K562 (cell line): ENCODE measurements around the gene LSR. TPM values are rescaled to one million over a fixed set of nuclear protein-coding genes. Genes with fewer than 3 reads are reported as not detected.
A peak's percentile ranks its signal among the peaks of the same experiment; 100 is the strongest.

Experiments
- ATAC-seq: fragments of 200-7000 bp; cut with Tn5 transposase; 3 replicates; pipeline ENCODE4 v1.9.1; 2020; ENCODE audit warnings: moderate library complexity
- BruUV-seq: library from RNA; stranded (reverse); fragments of 400-500 nt; replicated peaks from 2 replicates; lab custom pipeline; 2021; lab: Mats Ljungman, UMichigan
- CTCF ChIA-PET: fragments of 300-600 bp; formaldehyde crosslinking; extraction: SDS; loops from one replicate; lab custom pipeline; 2021; ENCODE audit warnings: low intra/inter-chr PET ratio; lab: Yijun Ruan, JAX
- POLR2A ChIA-PET: fragments of 300-600, 350-650 bp; sonication (Branson Sonifier 250); formaldehyde crosslinking; extraction: SDS; loops from one replicate; lab custom pipeline; 2021; ENCODE audit warnings: antibody characterized with exemption, inconsistent platforms; lab: Yijun Ruan, JAX
- DNase-seq, 4 experiments: peaks; one replicate each; pipeline versions ENCODE4 v3.0.0 to v3.0.0-alpha.2; 2011 to 2018; ENCODE audit warnings: low spot score in 3 of 4, mixed read lengths in 3 of 4; ENCODE audit errors: extremely low read depth in 1 of 4
- FAIRE-seq: peaks from 2 replicates; lab custom pipeline; 2011; peaks lifted over from hg19 to GRCh38; lab: Jason Lieb, UNC
- H2AFZ ChIP-seq: 2 replicates; pipeline ENCODE4 v1.6.0; 2011; ENCODE audit warnings: low read depth, low read length, control low read depth, inconsistent platforms
- H3K27ac ChIP-seq: fragments of 200-600 bp; 3 replicates; pipeline ENCODE4 v1.8.0; 2011; ENCODE audit warnings: low read depth, mild to moderate bottlenecking, control low read depth, inconsistent platforms, low read length, moderate library complexity, mixed read lengths; ENCODE audit errors: extremely low read depth
- H3K27me3 ChIP-seq, 2 experiments: fragments of 300-600 bp in 1 of 2; 2 replicates in 1 of 2; 3 replicates in 1 of 2; pipeline versions ENCODE4 v1.6.0 to v1.8.0; 2011; ENCODE audit warnings: inconsistent platforms in 2 of 2, low read length in 2 of 2, mild to moderate bottlenecking in 1 of 2, mixed read lengths in 1 of 2, moderate library complexity in 1 of 2; ENCODE audit not compliant: control insufficient read depth in 2 of 2, insufficient read depth in 2 of 2
- H3K36me3 ChIP-seq: fragments of 300-600 bp; 3 replicates; pipeline ENCODE4 v1.8.0; 2011; ENCODE audit warnings: mild to moderate bottlenecking, low read length, inconsistent platforms; ENCODE audit not compliant: control insufficient read depth, insufficient read depth
- H3K4me1 ChIP-seq, 2 experiments: fragments of 200-600 bp in 1 of 2; replicated peaks in 1 of 2; 2 replicates in 1 of 2; 3 replicates in 1 of 2; pipeline versions ENCODE4 v1.5.1 to v1.8.0; 2011; ENCODE audit warnings: inconsistent platforms in 2 of 2, low read length in 2 of 2, mild to moderate bottlenecking in 1 of 2, mixed read lengths in 1 of 2, moderate library complexity in 1 of 2; ENCODE audit not compliant: control insufficient read depth in 2 of 2, insufficient read depth in 2 of 2
- H3K4me2 ChIP-seq: 2 replicates; pipeline ENCODE4 v1.6.1; 2011; ENCODE audit warnings: low read length, control low read depth, inconsistent platforms, mixed read lengths; ENCODE audit not compliant: insufficient read depth
- H3K4me3 ChIP-seq: fragments of 200-600 bp; sonication (generic), shearing (Covaris generic); 2 replicates; pipeline ENCODE4 v1.5.1; 2016; ENCODE audit warnings: control low read depth, inconsistent platforms
- H3K79me2 ChIP-seq: fragments of 200-600 bp; 3 replicates; pipeline ENCODE4 v1.8.0; 2011; ENCODE audit warnings: low read length, inconsistent platforms; ENCODE audit not compliant: control insufficient read depth, insufficient read depth
- H3K9ac ChIP-seq, 2 experiments: 2 replicates each; pipeline versions ENCODE4 v1.6.0 to v1.6.1; 2011; ENCODE audit warnings: low read depth in 2 of 2, low read length in 2 of 2, control low read depth in 1 of 2, inconsistent platforms in 1 of 2, mild to moderate bottlenecking in 1 of 2, mixed read lengths in 1 of 2; ENCODE audit not compliant: insufficient read depth in 1 of 2
- H3K9me1 ChIP-seq: one replicate; pipeline ENCODE4 v1.6.0; 2011; ENCODE audit warnings: inconsistent platforms, mild to moderate bottlenecking, low read length, moderate library complexity; ENCODE audit not compliant: control insufficient read depth, insufficient read depth
- H3K9me3 ChIP-seq: replicated peaks from 2 replicates; pipeline ENCODE4 v1.5.1; 2011; ENCODE audit warnings: low read depth, low read length, inconsistent platforms; ENCODE audit not compliant: control insufficient read depth, insufficient read depth
- H4K20me1 ChIP-seq: replicated peaks from 2 replicates; pipeline ENCODE4 v1.6.1; 2011; ENCODE audit warnings: low read length, inconsistent platforms, mixed read lengths; ENCODE audit not compliant: control insufficient read depth, insufficient read depth
- EP300 ChIP-seq: IDR thresholded peaks from 2 replicates; pipeline ENCODE4 v1.6.1; 2012; ENCODE audit warnings: low read length, improper control_type of control experiment
- FOXA3 ChIP-seq, 2 experiments: fragments of 450-650 bp in 1 of 2; sonication (generic) in 1 of 2; formaldehyde crosslinking; IDR thresholded peaks in 1 of 2; conservative IDR thresholded peaks in 1 of 2; 2 replicates each; pipeline versions ENCODE4 v1.4.0 to v1.8.0; 2020 to 2022; ENCODE audit warnings: mild to moderate bottlenecking in 2 of 2, missing genetic modification reagents in 1 of 2
- GATAD2B ChIP-seq: fragments of 450-650 bp; IDR thresholded peaks from 2 replicates; pipeline ENCODE4 v1.6.1; 2017; ENCODE audit warnings: mild to moderate bottlenecking, borderline replicate concordance
- GTF2F1 ChIP-seq: IDR thresholded peaks from 2 replicates; pipeline ENCODE4 v1.6.1; 2011; ENCODE audit warnings: low read depth, low read length, improper control_type of control experiment
- HDAC8 ChIP-seq: fragments of 450-650 bp; IDR thresholded peaks from 2 replicates; pipeline ENCODE4 v1.6.1; 2016; ENCODE audit warnings: mild to moderate bottlenecking, missing genetic modification characterization, moderate library complexity, missing compliant biosample characterization
- NR2C1 ChIP-seq, 2 experiments: fragments of 450-650 bp; IDR thresholded peaks; 2 replicates each; pipeline ENCODE4 v1.6.1; 2017; ENCODE audit warnings: mild to moderate bottlenecking in 2 of 2, antibody characterized with exemption in 1 of 2, inconsistent platforms in 1 of 2, missing compliant biosample characterization in 1 of 2, missing genetic modification characterization in 1 of 2
- PTBP1 ChIP-seq: fragments of 200-400 bp; formaldehyde crosslinking; IDR thresholded peaks from 2 replicates; pipeline ENCODE4 v1.6.1; 2017; ENCODE audit warnings: low read depth, low read length
- PURB ChIP-seq: sonication (generic); formaldehyde crosslinking; IDR thresholded peaks from 2 replicates; pipeline ENCODE4 v1.9.0; 2021; ENCODE audit warnings: low read depth, mild to moderate bottlenecking, missing genetic modification reagents
- RAD21 ChIP-seq, 2 experiments: fragments of 250-450 bp in 1 of 2; fragments of 450-650 bp in 1 of 2; sonication (Bioruptor Pico) in 1 of 2; formaldehyde crosslinking in 1 of 2; IDR thresholded peaks in 1 of 2; conservative IDR thresholded peaks in 1 of 2; 2 replicates each; pipeline versions ENCODE4 v1.4.0 to v1.8.0; 2020 to 2022; ENCODE audit warnings: mild to moderate bottlenecking in 2 of 2, moderate library complexity in 1 of 2
- SMARCA4 ChIP-seq: fragments of 450-650 bp; IDR thresholded peaks from 2 replicates; pipeline ENCODE4 v1.6.1; 2016
- SMARCE1 ChIP-seq: fragments of 450-650 bp; IDR thresholded peaks from 2 replicates; pipeline ENCODE4 v1.7.1; 2016; ENCODE audit warnings: mild to moderate bottlenecking
- SOX6 ChIP-seq: fragments of 450-650 bp; IDR thresholded peaks from 2 replicates; pipeline ENCODE4 v1.6.1; 2014; ENCODE audit warnings: mild to moderate bottlenecking
- TBL1XR1 ChIP-seq, 2 experiments: IDR thresholded peaks; 2 replicates each; pipeline ENCODE4 v1.6.1; 2012; ENCODE audit warnings: improper control_type of control experiment in 2 of 2, low read length in 2 of 2, mild to moderate bottlenecking in 1 of 2
- YY1 ChIP-seq, 3 experiments: IDR thresholded peaks; 2 replicates each; pipeline ENCODE4 v1.6.1; 2011; ENCODE audit warnings: low read length in 2 of 3, mild to moderate bottlenecking in 2 of 3, moderate library complexity in 2 of 3, borderline replicate concordance in 1 of 3, control low read depth in 1 of 3, low read depth in 1 of 3; ENCODE audit not compliant: insufficient read depth in 3 of 3, insufficient replicate concordance in 2 of 3, control insufficient read depth in 1 of 3, insufficient read length in 1 of 3; ENCODE audit errors: extremely low read depth in 1 of 3
- ZNF3 ChIP-seq: fragments of 250-450 bp; sonication (Bioruptor Pico); IDR thresholded peaks from 2 replicates; pipeline ENCODE4 v1.5.0; 2021; ENCODE audit warnings: mild to moderate bottlenecking, moderate library complexity
- WGBS: fragments of 100-300 bp; shearing (Covaris generic); methylation state at CpG from one replicate; pipeline ENCODE4 v1.1.6; 2016; ENCODE audit warnings: low coverage, mixed read lengths; ENCODE audit not compliant: insufficient coverage; ENCODE audit errors: missing lambda C conversion rate; 5-methylcytosine and 5-hydroxymethylcytosine counted together
- in situ Hi-C: fragments of 300-500 bp; cut with MboI; formaldehyde crosslinking; loops from 4 replicates; pipeline ENCODE4 v1.15.0; 2018; ENCODE audit warnings: inconsistent platforms, mixed read lengths
- intact Hi-C: fragments of 100-400 bp; cut with micrococcal nuclease; formaldehyde crosslinking; loops from 2 replicates; pipeline ENCODE4 v1.14.2; 2022
- polyA plus RNA-seq, 8 experiments: library from polyadenylated mRNA; depleted of rRNA in 4 of 8; stranded (reverse) in 5 of 8; unstranded in 3 of 8; fragments of >200 nt; fragmentation: Nextera tagmentation in 2 of 8; fragmentation: Illumina TruSeq in 1 of 8; extraction: Ambion mirVana in 2 of 8; extraction: Trizol in 1 of 8; gene quantifications; 2 replicates each; pipeline versions ENCODE4 v1.2.1 to v1.2.3, GENCODE V29; 2011 to 2014; ENCODE audit warnings: inconsistent platforms in 1 of 8, missing spikeins in 1 of 8
- total RNA-seq, 7 experiments: library from RNA; depleted of rRNA in 6 of 7; stranded (reverse); fragments of >200 nt in 6 of 7; fragmentation: Illumina TruSeq in 2 of 7; extraction: Trizol in 2 of 7; gene quantifications; 2 replicates each; pipeline versions ENCODE4 v1.2.1 to v1.2.3, GENCODE V29; 2011 to 2021; ENCODE audit warnings: low replicate concordance in 1 of 7

The LSR gene
- total and polyA plus RNA-seq, 9 of the 15 experiments (the other 6 are each of a cell fraction or from before 2014, with no cell fraction given), result 0.44 to 87.9 (median 28.0) TPM

DNA sequence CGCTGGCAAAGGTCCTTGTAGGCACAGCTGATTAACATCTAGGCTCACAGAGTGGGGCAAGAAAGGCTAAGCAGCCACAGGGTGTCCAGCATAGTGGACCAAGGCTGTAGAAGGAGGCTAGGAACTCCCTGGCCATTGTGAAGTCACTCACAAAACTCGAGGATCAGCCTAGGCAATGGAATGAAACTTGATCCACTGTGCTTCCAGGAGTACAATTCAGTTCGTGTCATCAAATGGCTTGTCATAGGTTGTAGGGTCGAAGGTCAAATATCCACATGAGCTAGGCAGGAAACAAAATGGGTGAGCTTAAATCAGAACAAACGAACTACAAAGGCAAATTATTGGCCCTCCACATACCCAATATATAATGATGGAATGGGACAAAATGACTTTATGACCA is 15.9 kb upstream of the LSR start:
- Histone ChIP-seq H3K79me2 (no peaks in the 10 kb centered on the region), H3K27me3 (0 out of 5 replicates have a peak, but pooled peaks cover 0 to 3% of the 10 kb centered on the region in 2 experiments), H3K4me3 (no peak overlapping the region), H3K9me1 (no peaks in the 10 kb centered on the region), H3K4me2 (no peak overlapping the region), H3K27ac (no peak overlapping the region), H3K9me3 (no peaks in the 10 kb centered on the region; the same call in 1 of the 2 replicates)
- DNase-seq (no peak), ATAC-seq (no peak), FAIRE-seq (no peak)
- CTCF ChIA-PET, result no interaction called here
- BruUV-seq, result no TSS peak
- no peak for TF ChIP-seq TBL1XR1 (IDR thresholded peaks at IDR 0.05; ENCODE audit: low read length in 2 of 2)
- TF ChIP-seq NR2C1 (IDR thresholded peaks at IDR 0.05), result peak; percentile 59
- peak; percentile 55; the same call in 1 of the 2 replicates for TF ChIP-seq NR2C1 (tag; IDR thresholded peaks at IDR 0.05)
- TF ChIP-seq, all 486 proteins: peak for 1
- 12% methylated on average over 5 of the region's 5 CpGs for WGBS
- Histone ChIP-seq H2AFZ (no peak overlapping the region), H3K36me3 (no peaks in the 10 kb centered on the region), H4K20me1 (no peaks in the 10 kb centered on the region), H3K4me1 (peaks cover 0 to 5% of the 10 kb centered on the region in 2 experiments; a peak in 2 of 5 replicates), H3K9ac (no peak overlapping the region; a peak in 1 of 4 replicates)
- intact Hi-C loops (no loop called here), in situ Hi-C loops (no loop called here)
- POLR2A ChIA-PET, result no interaction called here

DNA sequence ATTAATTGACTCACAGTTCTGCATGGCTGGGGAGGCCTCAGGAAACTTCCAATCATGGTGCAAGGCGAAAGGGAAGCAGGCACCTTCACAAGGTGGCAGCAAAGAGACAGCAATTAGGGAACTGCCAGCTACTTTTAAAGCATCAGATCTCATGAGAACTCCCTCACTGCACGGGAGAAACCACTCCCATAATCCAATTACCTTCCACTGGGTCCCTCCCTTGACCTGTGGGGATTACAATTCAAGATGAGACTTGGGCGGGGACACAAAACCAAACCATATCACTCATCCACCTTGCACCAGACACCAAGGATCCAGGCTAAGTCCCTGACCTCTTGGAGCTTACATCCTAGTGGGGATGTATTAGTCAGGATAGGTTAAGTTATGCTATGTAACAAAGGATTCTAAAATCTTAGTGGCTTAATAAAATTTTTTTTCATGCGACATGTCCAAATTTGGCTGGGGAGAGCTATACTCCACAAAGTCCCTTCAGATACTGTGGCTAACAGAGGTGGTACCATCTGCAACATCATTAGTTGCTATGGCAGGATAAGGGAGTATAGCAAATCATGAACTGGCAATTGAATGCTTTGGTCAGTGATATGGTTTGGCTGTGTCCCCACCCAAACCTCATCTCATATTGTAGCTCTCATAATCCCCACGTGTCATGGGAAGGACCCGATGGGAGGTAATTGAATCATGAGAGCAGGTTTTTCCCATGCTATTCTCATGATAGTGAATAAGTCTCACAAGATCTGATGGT is 12.0 kb upstream of the LSR start:
- no TSS peak for BruUV-seq
- intact Hi-C loops (no loop called here), in situ Hi-C loops (no loop called here)
- Histone ChIP-seq H3K9ac (no peak overlapping the region), H2AFZ (no peak overlapping the region), H3K27me3 (0 out of 5 replicates have a peak, but pooled peaks cover 0 to 3% of the 10 kb centered on the region in 2 experiments), H3K9me1 (no peaks in the 10 kb centered on the region), H3K4me1 (no peaks in the 10 kb centered on the region; a peak in 1 of 5 replicates), H4K20me1 (no peaks in the 10 kb centered on the region), H3K4me3 (no peak overlapping the region), H3K4me2 (no peak overlapping the region), H3K36me3 (no peaks in the 10 kb centered on the region), H3K9me3 (no peaks in the 10 kb centered on the region; the same call in 1 of the 2 replicates), H3K79me2 (no peaks in the 10 kb centered on the region), H3K27ac (no peak overlapping the region)
- FAIRE-seq (peak; percentile 19), ATAC-seq (no peak), DNase-seq (no peak)
- ChIA-PET CTCF (interaction anchor here (0.6 kb wide), 2 partner anchors 10 to 12 kb away, joined by 3 read pairs; partner anchors contain the start of gene LSR), POLR2A (interaction anchor here (0.8 kb wide), 1 partner anchor 17 kb away, joined by 3 read pairs; no protein-coding TSS in a partner anchor)
- WGBS, result 51% methylated on average over 6 of the region's 6 CpGs
- TF ChIP-seq SOX6, result no peak
- no peak for TF ChIP-seq SMARCA4
- no peak for TF ChIP-seq PTBP1
- TF ChIP-seq HDAC8, result no peak
- TF ChIP-seq ZNF3 (CRISPR knock-in tag), result no peak
- TF ChIP-seq EP300, result no peak
- TF ChIP-seq FOXA3 (CRISPR knock-in tag; conservative IDR thresholded peaks at IDR 0.05 in 1 of 2, IDR thresholded peaks at IDR 0.05 in 1 of 2), result no peak
- TF ChIP-seq PURB (CRISPR knock-in tag), result no peak
- TF ChIP-seq SMARCE1, result no peak
- peak in 1 of 2 experiments; percentile 33; a peak in 1 of 4 replicates for TF ChIP-seq RAD21 (CRISPR knock-in tag; conservative IDR thresholded peaks at IDR 0.05 in 1 of 2, IDR thresholded peaks at IDR 0.05 in 1 of 2)
- no peak for TF ChIP-seq GTF2F1
- TF ChIP-seq YY1 (IDR thresholded peaks at IDR 0.05; ENCODE audit: borderline replicate concordance in 1 of 3, control insufficient read depth in 1 of 3, extremely low read depth in 1 of 3, insufficient read depth in 3 of 3, insufficient read length in 1 of 3, insufficient replicate concordance in 2 of 3, low read depth in 1 of 3, low read length in 2 of 3), result no peak
- TF ChIP-seq GATAD2B, result no peak
